Astrocyte (in vitro differentiated cells and primary cell): Measurements from ENCODE around the gene GNAO1.

ENCODE experiments used
- CTCF ChIP-seq: IDR thresholded peaks from 2 replicates; pipeline ENCODE4 v1.5.1; 2011; ENCODE audit warnings: low read depth, mild to moderate bottlenecking, inconsistent platforms, low read length, moderate library complexity; ENCODE audit not compliant: insufficient read depth
- EZH2 ChIP-seq: IDR thresholded peaks from 2 replicates; pipeline ENCODE4 v1.6.1; 2012; ENCODE audit warnings: mild to moderate bottlenecking, low read length, inconsistent platforms; ENCODE audit not compliant: insufficient read depth

GRCh38 chr16:56197192-56197992 is 6.1 kb downstream of the GNAO1 start:
- TF ChIP-seq CTCF: no peak
- TF ChIP-seq EZH2: no peak
